HEK293 (cell line): ENCODE data around the gene TRIM8.
A peak's percentile ranks its signal among the peaks of the same experiment; 100 is the strongest.

Source experiments
- CTCF ChIA-PET: fragments of 350-600 bp; formaldehyde crosslinking; extraction: SDS; loops from one replicate; lab custom pipeline; 2021; ENCODE audit warnings: antibody characterized with exemption; lab: Yijun Ruan, JAX
- POLR2A ChIA-PET: fragments of 300-600 bp; formaldehyde crosslinking; extraction: SDS; loops from one replicate; lab custom pipeline; 2020; ENCODE audit warnings: antibody characterized with exemption, inconsistent platforms; lab: Yijun Ruan, JAX
- H3K27ac ChIP-seq: fragments of 200-500 bp; sonication (Bioruptor generic); 2 replicates; pipeline ENCODE4 v1.5.1; 2014; ENCODE audit warnings: low read depth, low read length, control low read depth, inconsistent platforms; ENCODE audit errors: extremely low read depth
- H3K36me3 ChIP-seq, 2 experiments: fragments of 200-500 bp in 1 of 2; sonication (Bioruptor generic) in 1 of 2; 1 replicate in 1 of 2; 2 replicates in 1 of 2; pipeline ENCODE4 v1.5.1; 2014 to 2017; ENCODE audit warnings: inconsistent platforms in 2 of 2, low read length in 2 of 2; ENCODE audit not compliant: control insufficient read depth in 2 of 2, insufficient read depth in 1 of 2
- H3K4me1 ChIP-seq: fragments of 200-500 bp; sonication (Bioruptor generic); 2 replicates; pipeline ENCODE4 v1.5.1; 2014; ENCODE audit warnings: mild to moderate bottlenecking, low read length, inconsistent platforms; ENCODE audit not compliant: control insufficient read depth, insufficient read depth
- H3K4me3 ChIP-seq: 2 replicates; pipeline ENCODE4 v1.5.1; 2011; ENCODE audit warnings: low read depth, mild to moderate bottlenecking, control low read depth, low read length, moderate library complexity
- H3K9me3 ChIP-seq: fragments of 200-500 bp; sonication (Bioruptor generic); 2 replicates; pipeline ENCODE4 v1.5.1; 2014; ENCODE audit warnings: low read depth, low read length, inconsistent platforms; ENCODE audit not compliant: control insufficient read depth, insufficient read depth
- CTCF ChIP-seq: fragments of 450-650 bp; formaldehyde crosslinking; IDR thresholded peaks from 2 replicates; pipeline ENCODE4 v1.5.1; 2016; ENCODE audit warnings: missing biosample characterization, missing genetic modification characterization
- ELK4 ChIP-seq: IDR thresholded peaks from 2 replicates; pipeline ENCODE4 v1.6.1; 2011; ENCODE audit warnings: mild to moderate bottlenecking, low read depth, low read length, borderline replicate concordance
- GLIS1 ChIP-seq: fragments of 450-650 bp; formaldehyde crosslinking; IDR thresholded peaks from 2 replicates; pipeline ENCODE4 v1.5.1; 2016; ENCODE audit warnings: missing biosample characterization, missing genetic modification characterization
- GLIS2 ChIP-seq: fragments of 450-650 bp; formaldehyde crosslinking; IDR thresholded peaks from 2 replicates; pipeline ENCODE4 v1.5.1; 2016; ENCODE audit warnings: missing biosample characterization, missing genetic modification characterization
- PRDM10 ChIP-seq: fragments of 450-650 bp; formaldehyde crosslinking; IDR thresholded peaks from 2 replicates; pipeline ENCODE4 v1.5.1; 2016; ENCODE audit warnings: missing biosample characterization, missing genetic modification characterization
- ZBTB17 ChIP-seq: fragments of 450-650 bp; formaldehyde crosslinking; IDR thresholded peaks from 2 replicates; pipeline ENCODE4 v1.5.1; 2016; ENCODE audit warnings: missing biosample characterization, missing genetic modification characterization
- ZBTB20 ChIP-seq: fragments of 450-650 bp; formaldehyde crosslinking; IDR thresholded peaks from 2 replicates; pipeline ENCODE4 v1.5.1; 2016; ENCODE audit warnings: missing biosample characterization, missing genetic modification characterization
- ZBTB48 ChIP-seq: fragments of 450-650 bp; formaldehyde crosslinking; IDR thresholded peaks from 2 replicates; pipeline ENCODE4 v1.5.1; 2016; ENCODE audit warnings: missing biosample characterization, missing genetic modification characterization
- ZIC2 ChIP-seq: fragments of 450-650 bp; formaldehyde crosslinking; IDR thresholded peaks from 2 replicates; pipeline ENCODE4 v1.5.1; 2016; ENCODE audit warnings: missing biosample characterization, missing genetic modification characterization
- ZNF214 ChIP-seq: fragments of 450-650 bp; formaldehyde crosslinking; IDR thresholded peaks from 2 replicates; pipeline ENCODE4 v1.5.1; 2017; ENCODE audit warnings: missing biosample characterization, mild to moderate bottlenecking, missing genetic modification characterization, borderline replicate concordance
- ZNF488 ChIP-seq: fragments of 450-650 bp; formaldehyde crosslinking; IDR thresholded peaks from 2 replicates; pipeline ENCODE4 v1.5.1; 2016; ENCODE audit warnings: missing biosample characterization, missing genetic modification characterization
- ZNF501 ChIP-seq: fragments of 450-650 bp; formaldehyde crosslinking; IDR thresholded peaks from 2 replicates; pipeline ENCODE4 v1.5.1; 2016; ENCODE audit warnings: missing biosample characterization, missing genetic modification characterization
- ZNF514 ChIP-seq: fragments of 450-650 bp; formaldehyde crosslinking; IDR thresholded peaks from 2 replicates; pipeline ENCODE4 v1.5.1; 2016; ENCODE audit warnings: missing biosample characterization, missing genetic modification characterization
- ZNF707 ChIP-seq: fragments of 450-650 bp; formaldehyde crosslinking; IDR thresholded peaks from 2 replicates; pipeline ENCODE4 v1.5.1; 2016; ENCODE audit warnings: missing biosample characterization, missing genetic modification characterization
- ZNF830 ChIP-seq: fragments of 450-650 bp; IDR thresholded peaks from 2 replicates; pipeline ENCODE4 v1.5.0; 2018; ENCODE audit warnings: missing biosample characterization, missing genetic modification characterization, low read depth, mild to moderate bottlenecking, moderate library complexity
- TF ChIP-seq, protein P1 (sequence below): fragments of 450-650 bp; formaldehyde crosslinking; IDR thresholded peaks from 2 replicates; pipeline ENCODE4 v1.5.1; 2016; ENCODE audit warnings: missing biosample characterization, missing genetic modification characterization

Gene TRIM8

DNA sequence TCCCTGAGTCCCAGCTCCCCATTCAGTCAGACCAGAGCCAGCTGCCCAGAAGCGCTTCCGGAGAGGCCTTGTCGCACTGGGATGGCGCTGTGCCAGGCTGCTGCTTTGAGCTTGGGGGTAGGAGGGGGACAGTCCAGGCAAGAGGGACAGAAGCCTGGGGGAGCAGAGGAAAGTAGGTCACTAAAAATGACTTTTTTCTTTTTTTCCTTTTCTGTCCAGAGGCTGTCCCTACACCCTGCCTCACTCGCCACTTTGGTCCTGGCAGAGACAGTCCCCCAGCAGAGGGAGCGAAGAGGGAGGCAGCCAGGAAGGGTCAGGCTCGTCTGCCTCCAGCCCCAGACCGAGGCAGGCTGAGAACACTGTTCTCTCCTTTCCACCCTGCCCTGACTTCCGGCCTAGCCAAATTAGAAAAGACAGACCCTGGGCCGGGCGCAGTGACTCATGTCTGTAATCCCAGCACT lies 15.8 kb upstream of the TRIM8 start:
- POLR2A ChIA-PET: interaction anchor here (0.5 to 4.1 kb wide), 4 partner anchors 14 to 278 kb away, joined by 3 to 18 read pairs (median 10); partner anchors contain the start of gene TRIM8
- no peak overlapping the region for H3K4me3 ChIP-seq
- H3K36me3 ChIP-seq: peaks cover 0 to 17% of the 10 kb centered on the region in 2 experiments; a peak in 1 of 3 replicates
- peaks cover 7% of the 10 kb centered on the region for H3K4me1 ChIP-seq
- no peaks in the 10 kb centered on the region for H3K9me3 ChIP-seq
- TF ChIP-seq ZNF214 (tag by site-specific recombination): no peak
- no peak for TF ChIP-seq ZBTB48 (tag by site-specific recombination)
- peak; percentile 39; the same call in 1 of the 2 replicates for TF ChIP-seq CTCF (tag by site-specific recombination)
- no peak for TF ChIP-seq ZNF501 (tag by site-specific recombination)
- 0 out of 2 replicates have a peak overlapping the region, but pooled peaks have one; percentile 45 for H3K27ac ChIP-seq
- CTCF ChIA-PET: interaction anchor here (0.6 to 2.3 kb wide), 8 partner anchors 12 to 1629 kb away, joined by 3 to 11 read pairs (median 5); partner anchors contain the start of gene LZTS2

DNA sequence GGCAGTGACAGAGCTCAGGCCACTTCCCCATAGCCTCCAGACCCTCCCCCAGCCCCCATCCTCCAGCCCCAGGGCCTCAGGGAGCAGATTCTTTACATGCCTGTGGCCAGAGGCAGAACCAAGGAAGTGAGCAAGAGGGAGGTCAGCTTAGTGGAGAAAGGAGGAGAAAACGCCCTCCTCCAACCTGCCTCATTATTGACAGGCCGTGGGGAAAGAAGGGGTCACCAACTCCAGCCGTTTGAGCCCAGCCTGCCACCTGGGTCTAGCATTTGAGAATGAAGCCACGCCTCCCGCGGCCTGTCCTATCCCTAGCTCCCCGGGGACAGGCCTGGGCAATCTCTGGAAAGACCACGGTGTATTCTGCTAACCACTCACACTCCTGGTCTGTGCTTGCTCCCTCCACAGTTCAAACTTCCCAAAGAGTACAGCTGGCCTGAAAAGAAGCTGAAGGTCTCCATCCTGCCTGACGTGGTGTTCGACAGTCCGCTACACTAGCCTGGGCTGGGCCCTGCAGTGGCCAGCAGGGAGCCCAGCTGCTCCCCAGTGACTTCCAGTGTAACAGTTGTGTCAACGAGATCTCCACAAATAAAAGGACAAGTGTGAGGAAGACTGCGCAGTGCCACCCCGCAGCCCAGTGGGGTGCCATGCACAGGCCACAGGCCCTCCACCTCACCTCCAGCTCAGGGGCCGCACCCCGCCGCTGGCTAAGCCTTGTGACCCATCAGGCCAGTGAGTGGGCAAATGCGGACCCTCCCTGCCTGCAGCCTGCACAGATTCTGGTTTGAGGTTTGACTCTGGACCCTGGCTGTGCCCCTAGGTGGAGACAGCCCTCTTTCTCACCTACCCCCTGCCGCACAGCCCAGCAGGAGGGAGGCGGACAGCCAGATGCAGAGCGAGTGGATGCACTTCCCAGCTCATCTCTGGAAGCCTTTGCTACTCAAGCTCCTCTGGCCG lies 14.3 kb upstream of the TRIM8 start:
- Histone ChIP-seq H3K4me3 (no peak overlapping the region), H3K27ac (no peak overlapping the region), H3K4me1 (peaks cover 7% of the 10 kb centered on the region), H3K9me3 (no peaks in the 10 kb centered on the region), H3K36me3 (peaks cover 0 to 17% of the 10 kb centered on the region in 2 experiments; a peak in 1 of 3 replicates)
- POLR2A ChIA-PET: interaction anchor here (0.6 to 4.1 kb wide), 3 partner anchors 12 to 790 kb away, joined by 3 to 18 read pairs (median 11); partner anchors contain the start of gene TRIM8
- TF ChIP-seq ZNF514 (tag by site-specific recombination) (no peak), PRDM10 (tag by site-specific recombination) (peak; percentile 31; the same call in 1 of the 2 replicates), ZBTB20 (no peak), ZIC2 (tag by site-specific recombination) (peak; percentile 91), ZBTB17 (tag by site-specific recombination) (0 out of 2 replicates have a peak, but pooled peaks have one; percentile 20), GLIS1 (tag by site-specific recombination) (peak; percentile 22; the same call in 1 of the 2 replicates)
- CTCF ChIA-PET: interaction anchor here (1.1 to 2.3 kb wide), 3 partner anchors 15 to 42 kb away, joined by 3 to 8 read pairs (median 3); no protein-coding TSS in a partner anchor

GRCh38 chr10:102630663-102631062 lies 13.6 kb upstream of the TRIM8 start:
- Histone ChIP-seq H3K27ac (no peak overlapping the region), H3K4me1 (peaks cover 7% of the 10 kb centered on the region), H3K36me3 (peaks cover 0 to 17% of the 10 kb centered on the region in 2 experiments; a peak in 1 of 3 replicates), H3K4me3 (no peak overlapping the region), H3K9me3 (no peaks in the 10 kb centered on the region)
- ChIA-PET CTCF (interaction anchor here (1.2 to 2.3 kb wide), 2 partner anchors 15 to 19 kb away, joined by 3 to 8 read pairs; no protein-coding TSS in a partner anchor), POLR2A (no interaction called here)
- TF ChIP-seq ZNF830 (tag by site-specific recombination): no peak
- TF ChIP-seq, protein P1, sequence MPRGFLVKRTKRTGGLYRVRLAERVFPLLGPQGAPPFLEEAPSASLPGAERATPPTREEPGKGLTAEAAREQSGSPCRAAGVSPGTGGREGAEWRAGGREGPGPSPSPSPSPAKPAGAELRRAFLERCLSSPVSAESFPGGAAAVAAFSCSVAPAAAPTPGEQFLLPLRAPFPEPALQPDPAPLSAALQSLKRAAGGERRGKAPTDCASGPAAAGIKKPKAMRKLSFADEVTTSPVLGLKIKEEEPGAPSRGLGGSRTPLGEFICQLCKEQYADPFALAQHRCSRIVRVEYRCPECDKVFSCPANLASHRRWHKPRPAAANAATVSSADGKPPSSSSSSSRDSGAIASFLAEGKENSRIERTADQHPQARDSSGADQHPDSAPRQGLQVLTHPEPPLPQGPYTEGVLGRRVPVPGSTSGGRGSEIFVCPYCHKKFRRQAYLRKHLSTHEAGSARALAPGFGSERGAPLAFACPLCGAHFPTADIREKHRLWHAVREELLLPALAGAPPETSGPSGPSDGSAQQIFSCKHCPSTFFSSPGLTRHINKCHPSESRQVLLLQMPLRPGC (tag by site-specific recombination): no peak
- TF ChIP-seq ZNF707 (tag by site-specific recombination): no peak
- no peak for TF ChIP-seq ELK4
- no peak for TF ChIP-seq ZNF488 (tag by site-specific recombination)
- no peak for TF ChIP-seq GLIS2
